GM12878 (cell line): ENCODE results near the gene GNA14. TPM values are rescaled to one million over a fixed set of nuclear protein-coding genes. Genes with fewer than 3 reads are reported as not detected.

Experiments
- ATAC-seq: fragments of 200-7000 bp; cut with Tn5 transposase; 3 replicates; pipeline ENCODE4 v1.9.1; 2020; ENCODE audit warnings: mild to moderate bottlenecking, moderate library complexity
- BruUV-seq: library from RNA; stranded (reverse); fragments of 400-500 nt; replicated peaks from 2 replicates; lab custom pipeline; 2021; lab: Mats Ljungman, UMichigan
- CTCF ChIA-PET: fragments of 300-600 bp; sonication (Branson Sonifier 250); formaldehyde crosslinking; extraction: SDS; loops from one replicate; lab custom pipeline; 2021; ENCODE audit warnings: inconsistent platforms; lab: Yijun Ruan, JAX
- POLR2A ChIA-PET: fragments of 350-600 bp; formaldehyde crosslinking; extraction: SDS; loops from one replicate; lab custom pipeline; 2021; ENCODE audit warnings: inconsistent platforms; lab: Charles Lee
- RAD21 ChIA-PET: fragments of 300-600 bp; sonication (Branson Sonifier 250); formaldehyde crosslinking; loops from one replicate; lab custom pipeline; 2023; ENCODE audit warnings: antibody characterized with exemption; ENCODE audit not compliant: unreplicated experiment; lab: Charles Lee
- SMC1A ChIA-PET: fragments of 300-600 bp; sonication (Branson Sonifier 250); formaldehyde crosslinking; loops from one replicate; lab custom pipeline; 2023; ENCODE audit not compliant: unreplicated experiment, uncharacterized antibody; lab: Charles Lee
- DNase-seq: peaks from one replicate; pipeline ENCODE4 v3.0.0-alpha.2; 2011; ENCODE audit warnings: low read depth, low spot score
- FAIRE-seq: peaks from 3 replicates; lab custom pipeline; 2011; peaks lifted over from hg19 to GRCh38; lab: Jason Lieb, UNC
- H2AFZ ChIP-seq: 2 replicates; pipeline ENCODE4 v1.6.0; 2011; ENCODE audit warnings: low read depth, low read length, control low read depth; ENCODE audit not compliant: control insufficient read depth
- H3K27ac ChIP-seq: 2 replicates; pipeline ENCODE4 v1.5.1; 2011; ENCODE audit warnings: control low read depth; ENCODE audit not compliant: control insufficient read depth, insufficient read depth
- H3K27me3 ChIP-seq, 2 experiments: replicated peaks in 1 of 2; 2 replicates each; pipeline versions ENCODE4 v1.6.0 to v1.6.1; 2011; ENCODE audit warnings: low read length in 1 of 2; ENCODE audit not compliant: control insufficient read depth in 2 of 2, insufficient read depth in 2 of 2
- H3K36me3 ChIP-seq, 2 experiments: 2 replicates each; pipeline ENCODE4 v1.5.1; 2011; ENCODE audit warnings: low read length in 1 of 2; ENCODE audit not compliant: control insufficient read depth in 2 of 2, insufficient read depth in 2 of 2
- H3K4me1 ChIP-seq: 2 replicates; pipeline ENCODE4 v1.6.1; 2011; ENCODE audit warnings: mild to moderate bottlenecking, low read length, moderate library complexity, mixed read lengths; ENCODE audit not compliant: control insufficient read depth, insufficient read depth
- H3K4me2 ChIP-seq: 2 replicates; pipeline ENCODE4 v1.6.0; 2011; ENCODE audit warnings: control low read depth; ENCODE audit not compliant: control insufficient read depth, insufficient read depth
- H3K4me3 ChIP-seq: fragments of 200-600 bp; sonication (generic); 2 replicates; pipeline ENCODE4 v1.5.1; 2016
- H3K79me2 ChIP-seq: 2 replicates; pipeline ENCODE4 v1.6.0; 2011; ENCODE audit warnings: low read length; ENCODE audit not compliant: control insufficient read depth, insufficient read depth
- H3K9ac ChIP-seq: 2 replicates; pipeline ENCODE4 v1.8.0; 2011; ENCODE audit warnings: low read length, control low read depth, mixed read lengths; ENCODE audit not compliant: control insufficient read depth, insufficient read depth
- H3K9me3 ChIP-seq: replicated peaks from 3 replicates; pipeline ENCODE4 v1.5.1; 2011; ENCODE audit warnings: mild to moderate bottlenecking, low read length; ENCODE audit not compliant: control insufficient read depth, insufficient read depth
- H4K20me1 ChIP-seq: 2 replicates; pipeline ENCODE4 v1.6.0; 2011; ENCODE audit not compliant: control insufficient read depth, insufficient read depth
- RAD21 ChIP-seq: IDR thresholded peaks from 2 replicates; pipeline ENCODE4 v1.6.1; 2011; ENCODE audit warnings: mild to moderate bottlenecking, low read depth, low read length, moderate library complexity; ENCODE audit not compliant: insufficient read depth
- SMC3 ChIP-seq: IDR thresholded peaks from 2 replicates; pipeline ENCODE4 v1.6.1; 2011; ENCODE audit warnings: low read length, improper control_type of control experiment, borderline replicate concordance
- WGBS: methylation state at CpG from one replicate; pipeline ENCODE4 v1.1.6; 2016; ENCODE audit warnings: low lambda C conversion rate; ENCODE audit not compliant: insufficient replicate concordance, insufficient coverage; ENCODE audit errors: missing lambda C conversion rate; 5-methylcytosine and 5-hydroxymethylcytosine counted together
- in situ Hi-C: fragments of 300-500 bp; cut with MboI; formaldehyde crosslinking; loops from 9 replicates; pipeline ENCODE4 v1.14.3; 2018; ENCODE audit warnings: mixed read lengths
- intact Hi-C: fragments of 100-400 bp; cut with micrococcal nuclease; formaldehyde crosslinking; loops from one replicate; pipeline ENCODE4 v1.14.2; 2022; ENCODE audit not compliant: unreplicated experiment
- polyA plus RNA-seq, 11 experiments: library from polyadenylated mRNA; depleted of rRNA in 4 of 11; unstranded in 6 of 11; stranded (reverse) in 5 of 11; fragments of >200 nt; fragmentation: Nextera tagmentation in 4 of 11; fragmentation: Illumina TruSeq in 1 of 11; extraction: Ambion mirVana in 4 of 11; extraction: Trizol in 1 of 11; gene quantifications; 1 replicate in 1 of 11; 2 replicates in 10 of 11; pipeline versions ENCODE4 v1.2.1 to v1.2.3, GENCODE V29; 2011 to 2016; ENCODE audit warnings: inconsistent platforms in 2 of 11, missing spikeins in 2 of 11, low read depth in 1 of 11
- total RNA-seq, 4 experiments: library from RNA; depleted of rRNA in 3 of 4; stranded (reverse); fragments of >200 nt in 3 of 4; fragmentation: Illumina TruSeq in 1 of 4; extraction: Trizol in 1 of 4; gene quantifications; 2 replicates each; pipeline versions ENCODE4 v1.2.1 to v1.2.3, GENCODE V29; 2013 to 2021
- TF ChIP-seq, protein P1 (sequence below), 3 experiments: IDR thresholded peaks in 2 of 3; conservative IDR thresholded peaks in 1 of 3; 2 replicates each; pipeline ENCODE4 v1.5.1; 2011; ENCODE audit warnings: low read depth in 3 of 3, low read length in 3 of 3, mild to moderate bottlenecking in 3 of 3, control low read depth in 2 of 3, moderate library complexity in 2 of 3, inconsistent platforms in 1 of 3, mixed read lengths in 1 of 3; ENCODE audit not compliant: control insufficient read depth in 2 of 3, insufficient read depth in 1 of 3; ENCODE audit errors: extremely low read depth in 1 of 3
- TF ChIP-seq, protein P2 (sequence below): IDR thresholded peaks from 2 replicates; pipeline ENCODE4 v1.6.1; 2012; ENCODE audit warnings: low read depth, low read length, improper control_type of control experiment

GNA14 gene
- total and polyA plus RNA-seq, 10 of the 15 experiments (the other 5 are each of a cell fraction or from before 2014, with no cell fraction given) = 0.17 TPM; not detected in 9

DNA sequence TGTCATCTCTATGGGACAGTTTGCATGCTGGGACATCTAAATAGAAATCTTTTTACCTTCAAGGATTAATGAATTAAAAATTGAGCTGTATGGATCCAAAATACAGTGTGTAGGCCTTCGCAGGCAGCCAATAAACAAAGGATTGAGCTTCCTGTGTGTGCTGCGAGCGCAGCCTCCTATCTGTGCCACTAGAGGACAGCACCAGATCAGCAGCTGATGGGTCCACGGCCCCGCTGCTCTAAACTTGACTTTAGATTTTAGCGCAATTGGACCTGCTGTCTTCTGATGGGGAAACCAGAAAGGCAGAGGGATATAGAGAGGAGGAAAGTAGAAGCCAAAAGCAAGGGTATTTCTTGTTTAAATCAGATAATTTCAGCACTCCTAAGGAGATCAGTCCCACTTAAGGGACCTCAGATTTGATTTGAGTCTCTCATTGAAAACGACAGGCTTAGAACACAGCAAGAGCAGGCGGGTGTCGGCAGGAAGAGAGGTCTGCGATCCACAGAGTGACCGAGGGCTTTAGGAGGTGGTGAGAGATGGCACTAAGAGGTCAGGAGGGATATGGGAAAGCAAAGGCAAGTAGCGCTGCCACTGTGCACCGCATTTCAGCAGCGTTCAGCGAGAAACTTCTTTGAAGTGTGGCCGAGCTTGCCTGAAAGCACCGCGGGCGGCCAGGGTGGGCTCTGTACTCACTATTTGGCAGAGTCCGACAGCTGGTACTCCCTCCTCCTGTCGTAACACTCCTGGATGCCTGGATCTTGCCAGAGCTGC is 214.3 kb downstream of the GNA14 start:
- Histone ChIP-seq H2AFZ (no peak overlapping the region), H3K27ac (no peak overlapping the region), H3K4me1 (no peaks in the 10 kb centered on the region), H3K27me3 (no peaks in the 10 kb centered on the region), H3K4me2 (no peak overlapping the region), H4K20me1 (no peaks in the 10 kb centered on the region), H3K36me3 (no peaks in the 10 kb centered on the region), H3K4me3 (no peak overlapping the region), H3K79me2 (no peaks in the 10 kb centered on the region), H3K9ac (no peak overlapping the region), H3K9me3 (no peaks in the 10 kb centered on the region)
- intact Hi-C loops (loop anchor here (2.0 kb wide), 1 partner anchor 55 kb away; no protein-coding TSS in a partner anchor), in situ Hi-C loops (no loop called here)
- RAD21 ChIA-PET = interaction anchor here (0.6 to 2.0 kb wide), 9 partner anchors 9 to 688 kb away, joined by 3 to 6 read pairs (median 4); no protein-coding TSS in a partner anchor
- DNase-seq (no peak), ATAC-seq (peak; percentile 96), FAIRE-seq (peak; percentile 23)
- CTCF ChIA-PET = interaction anchor here (0.6 to 3.7 kb wide), 18 partner anchors 10 to 937 kb away, joined by 3 to 42 read pairs (median 4); no protein-coding TSS in a partner anchor
- SMC1A ChIA-PET = interaction anchor here (0.5 to 2.0 kb wide), 9 partner anchors 14 to 935 kb away, joined by 3 to 14 read pairs (median 3); no protein-coding TSS in a partner anchor
- TF ChIP-seq, protein P1, sequence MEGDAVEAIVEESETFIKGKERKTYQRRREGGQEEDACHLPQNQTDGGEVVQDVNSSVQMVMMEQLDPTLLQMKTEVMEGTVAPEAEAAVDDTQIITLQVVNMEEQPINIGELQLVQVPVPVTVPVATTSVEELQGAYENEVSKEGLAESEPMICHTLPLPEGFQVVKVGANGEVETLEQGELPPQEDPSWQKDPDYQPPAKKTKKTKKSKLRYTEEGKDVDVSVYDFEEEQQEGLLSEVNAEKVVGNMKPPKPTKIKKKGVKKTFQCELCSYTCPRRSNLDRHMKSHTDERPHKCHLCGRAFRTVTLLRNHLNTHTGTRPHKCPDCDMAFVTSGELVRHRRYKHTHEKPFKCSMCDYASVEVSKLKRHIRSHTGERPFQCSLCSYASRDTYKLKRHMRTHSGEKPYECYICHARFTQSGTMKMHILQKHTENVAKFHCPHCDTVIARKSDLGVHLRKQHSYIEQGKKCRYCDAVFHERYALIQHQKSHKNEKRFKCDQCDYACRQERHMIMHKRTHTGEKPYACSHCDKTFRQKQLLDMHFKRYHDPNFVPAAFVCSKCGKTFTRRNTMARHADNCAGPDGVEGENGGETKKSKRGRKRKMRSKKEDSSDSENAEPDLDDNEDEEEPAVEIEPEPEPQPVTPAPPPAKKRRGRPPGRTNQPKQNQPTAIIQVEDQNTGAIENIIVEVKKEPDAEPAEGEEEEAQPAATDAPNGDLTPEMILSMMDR (IDR thresholded peaks at IDR 0.05 in 2 of 3, conservative IDR thresholded peaks at IDR 0.05 in 1 of 3; ENCODE audit: control insufficient read depth in 2 of 3, extremely low read depth in 1 of 3, insufficient read depth in 1 of 3, low read depth in 3 of 3, low read length in 3 of 3) = peak; percentile 80 to 94 (median 88)
- peak; percentile 88 for TF ChIP-seq RAD21
- peak; percentile 62 for TF ChIP-seq SMC3
- TF ChIP-seq, protein P2, sequence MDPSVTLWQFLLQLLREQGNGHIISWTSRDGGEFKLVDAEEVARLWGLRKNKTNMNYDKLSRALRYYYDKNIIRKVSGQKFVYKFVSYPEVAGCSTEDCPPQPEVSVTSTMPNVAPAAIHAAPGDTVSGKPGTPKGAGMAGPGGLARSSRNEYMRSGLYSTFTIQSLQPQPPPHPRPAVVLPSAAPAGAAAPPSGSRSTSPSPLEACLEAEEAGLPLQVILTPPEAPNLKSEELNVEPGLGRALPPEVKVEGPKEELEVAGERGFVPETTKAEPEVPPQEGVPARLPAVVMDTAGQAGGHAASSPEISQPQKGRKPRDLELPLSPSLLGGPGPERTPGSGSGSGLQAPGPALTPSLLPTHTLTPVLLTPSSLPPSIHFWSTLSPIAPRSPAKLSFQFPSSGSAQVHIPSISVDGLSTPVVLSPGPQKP = no peak
- no TSS peak for BruUV-seq
- WGBS = 52% methylated on average over 21 of the region's 21 CpGs
- POLR2A ChIA-PET = no interaction called here
